ENCODE measurements around the gene DCC. TPM values are rescaled to one million over a fixed set of nuclear protein-coding genes. Genes with fewer than 3 reads are reported as not detected.

DCC gene
- total and polyA plus RNA-seq, 12 donors = under 0.01 to 0.89 (median 0.09) TPM; not detected in 8

DNA sequence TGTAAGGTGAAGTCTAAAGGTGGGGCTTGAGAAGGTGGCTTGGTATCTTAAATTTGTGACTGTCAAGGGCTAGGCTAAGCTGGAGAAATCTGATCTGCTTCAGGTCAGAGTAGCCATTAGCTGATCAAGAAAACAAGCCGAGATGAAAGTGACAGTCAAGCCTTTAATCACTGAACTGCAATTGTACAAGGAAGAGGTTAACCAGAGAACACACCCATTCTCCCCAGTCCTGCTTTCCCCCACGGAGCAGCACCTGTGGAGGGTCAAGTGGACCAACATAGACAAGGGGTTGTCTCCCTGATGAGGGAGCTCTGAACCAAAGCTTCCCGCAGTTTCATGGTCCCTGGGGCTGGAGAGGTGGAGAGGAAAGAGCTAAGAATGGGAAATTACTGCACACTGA lies 901.2 kb downstream of the DCC start:
- Histone ChIP-seq H3K27ac (no peak overlapping the region), H3K36me3 (no peaks in the 10 kb centered on the region), H3K27me3 (no peaks in the 10 kb centered on the region), H3K9me3 (peaks cover 0 to 23% (median 0%) of the 10 kb centered on the region in 11 donors), H3K4me1 (no peaks in the 10 kb centered on the region), H3K4me3 (no peak overlapping the region)
- TF ChIP-seq, protein P1, sequence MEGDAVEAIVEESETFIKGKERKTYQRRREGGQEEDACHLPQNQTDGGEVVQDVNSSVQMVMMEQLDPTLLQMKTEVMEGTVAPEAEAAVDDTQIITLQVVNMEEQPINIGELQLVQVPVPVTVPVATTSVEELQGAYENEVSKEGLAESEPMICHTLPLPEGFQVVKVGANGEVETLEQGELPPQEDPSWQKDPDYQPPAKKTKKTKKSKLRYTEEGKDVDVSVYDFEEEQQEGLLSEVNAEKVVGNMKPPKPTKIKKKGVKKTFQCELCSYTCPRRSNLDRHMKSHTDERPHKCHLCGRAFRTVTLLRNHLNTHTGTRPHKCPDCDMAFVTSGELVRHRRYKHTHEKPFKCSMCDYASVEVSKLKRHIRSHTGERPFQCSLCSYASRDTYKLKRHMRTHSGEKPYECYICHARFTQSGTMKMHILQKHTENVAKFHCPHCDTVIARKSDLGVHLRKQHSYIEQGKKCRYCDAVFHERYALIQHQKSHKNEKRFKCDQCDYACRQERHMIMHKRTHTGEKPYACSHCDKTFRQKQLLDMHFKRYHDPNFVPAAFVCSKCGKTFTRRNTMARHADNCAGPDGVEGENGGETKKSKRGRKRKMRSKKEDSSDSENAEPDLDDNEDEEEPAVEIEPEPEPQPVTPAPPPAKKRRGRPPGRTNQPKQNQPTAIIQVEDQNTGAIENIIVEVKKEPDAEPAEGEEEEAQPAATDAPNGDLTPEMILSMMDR (IDR thresholded peaks at IDR 0.05) = no peak
- intact Hi-C loops (cut with DNase I) = no loop called here
- DNase-seq (no peak), ATAC-seq (no peak)
- WGBS, 2 donors = 59 to 64% methylated on average over 3 of the region's 3 CpGs

GRCh38 chr18:53253789-53254188 lies 913.8 kb downstream of the DCC start:
- DNase-seq = no peak

DNA sequence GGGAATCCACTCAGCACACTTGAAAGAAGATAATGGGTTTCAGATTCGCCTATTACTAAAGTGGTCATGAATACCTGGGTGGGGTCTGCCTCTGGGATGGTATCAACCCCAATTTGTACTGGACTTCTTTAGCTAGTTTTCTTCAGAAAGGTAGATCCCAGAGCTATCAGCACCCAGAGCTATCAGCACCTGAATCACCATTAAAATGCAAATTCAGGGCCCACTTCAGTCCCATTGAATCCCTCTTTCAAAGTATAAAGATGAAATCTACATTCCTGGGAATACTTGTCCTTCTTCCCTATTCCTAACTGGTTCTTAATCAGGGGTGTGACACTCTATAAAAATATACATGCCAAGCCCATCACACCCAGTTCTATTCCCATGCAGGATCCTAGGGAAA lies 914.3 kb downstream of the DCC start:
- no peak for ATAC-seq
- Histone ChIP-seq H3K9me3 (peaks cover 0 to 8% (median 0%) of the 10 kb centered on the region in 11 donors), H3K4me3 (no peak overlapping the region), H3K4me1 (no peaks in the 10 kb centered on the region), H3K36me3 (no peaks in the 10 kb centered on the region), H3K27me3 (no peaks in the 10 kb centered on the region), H3K27ac (no peak overlapping the region)
- TF ChIP-seq, protein P1 (IDR thresholded peaks at IDR 0.05) = no peak
- no peak for DNase-seq
- intact Hi-C loops (cut with DNase I) = no loop called here
- WGBS, 2 donors = 72 to 77% methylated on average over 1 of the region's 1 CpG

More at GRCh38 chr18:53253789-53254188, 913.8 kb downstream of the DCC start:
- Histone ChIP-seq H3K27ac (no peak overlapping the region), H3K36me3 (no peaks in the 10 kb centered on the region), H3K4me3 (no peak overlapping the region), H3K4me1 (no peaks in the 10 kb centered on the region), H3K9me3 (peaks cover 0 to 8% (median 0%) of the 10 kb centered on the region in 11 donors), H3K27me3 (no peaks in the 10 kb centered on the region)
- ATAC-seq = no peak
- TF ChIP-seq, protein P1 (IDR thresholded peaks at IDR 0.05) = no peak
- intact Hi-C loops (cut with DNase I) = no loop called here
- 66 to 73% methylated on average over 1 of the region's 1 CpG for WGBS, 2 donors

GRCh38 chr18:53261241-53261640 lies 921.2 kb downstream of the DCC start:
- intact Hi-C loops (cut with DNase I) = loop anchor here in 1 of 10 donors (10.0 kb wide), 1 partner anchor 916 kb away; the partner anchor contains the start of gene DCC
- no peaks in the 10 kb centered on the region for H3K27me3 ChIP-seq

More at GRCh38 chr18:53261241-53261640, 921.2 kb downstream of the DCC start:
- no peak for ATAC-seq
- TF ChIP-seq, protein P1 (IDR thresholded peaks at IDR 0.05) = no peak
- no peak overlapping the region for H3K4me3 ChIP-seq
- no peak for DNase-seq
- no peak overlapping the region for H3K27ac ChIP-seq
- H3K4me1 ChIP-seq = no peaks in the 10 kb centered on the region
- no peaks in the 10 kb centered on the region for H3K36me3 ChIP-seq
- peaks cover 0 to 12% (median 0%) of the 10 kb centered on the region in 11 donors for H3K9me3 ChIP-seq
- WGBS, 2 donors = 66 to 76% methylated on average over 5 of the region's 5 CpGs
